ENCODE results near the gene LHB.

DNA sequence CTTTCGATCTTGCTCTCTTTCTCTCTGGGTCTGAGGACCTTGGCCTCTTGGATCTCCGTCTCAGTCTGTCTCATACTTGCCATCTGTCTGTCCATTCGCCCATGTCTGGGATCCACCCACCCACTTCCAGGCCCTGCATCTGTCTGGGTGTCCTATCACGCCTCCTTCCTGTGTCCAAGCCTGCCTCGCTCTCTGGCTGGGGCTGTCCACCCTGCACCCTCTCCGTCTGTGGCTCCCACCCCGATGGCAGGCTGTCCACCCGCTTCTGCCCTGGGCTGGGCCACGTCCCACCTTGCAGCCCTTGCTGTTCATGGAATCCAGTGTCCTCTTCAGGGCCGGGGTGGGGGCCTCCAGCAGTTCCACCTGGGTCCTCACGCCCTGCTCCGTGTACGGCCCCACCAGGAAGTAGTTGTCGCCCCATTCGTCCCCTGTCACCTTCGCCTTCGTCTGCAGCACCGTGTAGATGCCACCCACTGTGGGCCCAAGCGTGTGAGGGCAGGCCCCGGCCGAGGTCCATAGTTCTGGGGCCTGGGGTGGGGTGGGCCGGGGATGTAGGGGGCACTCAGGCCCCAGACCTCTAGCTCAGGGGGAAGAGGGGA, 25.8 kb downstream of the LHB start:
- TF ChIP-seq, protein P1, sequence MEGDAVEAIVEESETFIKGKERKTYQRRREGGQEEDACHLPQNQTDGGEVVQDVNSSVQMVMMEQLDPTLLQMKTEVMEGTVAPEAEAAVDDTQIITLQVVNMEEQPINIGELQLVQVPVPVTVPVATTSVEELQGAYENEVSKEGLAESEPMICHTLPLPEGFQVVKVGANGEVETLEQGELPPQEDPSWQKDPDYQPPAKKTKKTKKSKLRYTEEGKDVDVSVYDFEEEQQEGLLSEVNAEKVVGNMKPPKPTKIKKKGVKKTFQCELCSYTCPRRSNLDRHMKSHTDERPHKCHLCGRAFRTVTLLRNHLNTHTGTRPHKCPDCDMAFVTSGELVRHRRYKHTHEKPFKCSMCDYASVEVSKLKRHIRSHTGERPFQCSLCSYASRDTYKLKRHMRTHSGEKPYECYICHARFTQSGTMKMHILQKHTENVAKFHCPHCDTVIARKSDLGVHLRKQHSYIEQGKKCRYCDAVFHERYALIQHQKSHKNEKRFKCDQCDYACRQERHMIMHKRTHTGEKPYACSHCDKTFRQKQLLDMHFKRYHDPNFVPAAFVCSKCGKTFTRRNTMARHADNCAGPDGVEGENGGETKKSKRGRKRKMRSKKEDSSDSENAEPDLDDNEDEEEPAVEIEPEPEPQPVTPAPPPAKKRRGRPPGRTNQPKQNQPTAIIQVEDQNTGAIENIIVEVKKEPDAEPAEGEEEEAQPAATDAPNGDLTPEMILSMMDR (IDR thresholded peaks at IDR 0.05; ENCODE audit: extremely low read depth in 1 of 2, insufficient read depth in 1 of 2, low read depth in 1 of 2, low read length in 2 of 2), result no peak
- TF ChIP-seq EZH2 (IDR thresholded peaks at IDR 0.05; ENCODE audit: borderline replicate concordance, low read depth, low read length, severe bottlenecking), result no peak
- TF ChIP-seq, protein P2, sequence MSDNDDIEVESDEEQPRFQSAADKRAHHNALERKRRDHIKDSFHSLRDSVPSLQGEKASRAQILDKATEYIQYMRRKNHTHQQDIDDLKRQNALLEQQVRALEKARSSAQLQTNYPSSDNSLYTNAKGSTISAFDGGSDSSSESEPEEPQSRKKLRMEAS (IDR thresholded peaks at IDR 0.05; ENCODE audit: insufficient read depth, insufficient read length), result no peak
